Measurements from ENCODE around the gene TRAPPC5.

Gene TRAPPC5

GRCh38 chr19:7722231-7722651, 41.6 kb downstream of the TRAPPC5 start:
- no peak overlapping the region for H3K4me3 ChIP-seq (ENCODE audit: low read length)
- H3K9me2 ChIP-seq (replicated peaks; ENCODE audit: insufficient read depth, low read length), result no peaks in the 10 kb centered on the region
- no peaks in the 10 kb centered on the region for H3K9me3 ChIP-seq (replicated peaks; ENCODE audit: insufficient read depth, low read length)
- no peak overlapping the region for H3K27ac ChIP-seq (ENCODE audit: low read length)
- TF ChIP-seq CTCF (IDR thresholded peaks at IDR 0.05; ENCODE audit: low read length), result no peak
- no peak for TF ChIP-seq EZH2phosphoT487 (IDR thresholded peaks at IDR 0.05; ENCODE audit: low read length)
- TF ChIP-seq EZH2 (optimal IDR thresholded peaks at IDR 0.05; ENCODE audit: low read depth, low read length), result no peak
- no peak overlapping the region for H3K4me2 ChIP-seq (ENCODE audit: low read depth, low read length)
- no peaks in the 10 kb centered on the region for H3K36me3 ChIP-seq (replicated peaks; ENCODE audit: insufficient read depth, low read length)
- H3K4me1 ChIP-seq (ENCODE audit: low read length), result no peaks in the 10 kb centered on the region
- peaks cover 87% of the 10 kb centered on the region for H3K27me3 ChIP-seq (replicated peaks; ENCODE audit: insufficient read depth, low read length)
- H3K79me2 ChIP-seq (ENCODE audit: low read length), result no peaks in the 10 kb centered on the region
- no peaks in the 10 kb centered on the region for H4K20me1 ChIP-seq (ENCODE audit: insufficient read depth, low read length)
- H3F3A ChIP-seq (ENCODE audit: insufficient read depth, low read length), result no peaks in the 10 kb centered on the region
- H2AFZ ChIP-seq (ENCODE audit: low read length), result no peak overlapping the region
- no peak overlapping the region for H3K9ac ChIP-seq (ENCODE audit: low read length)
- DNase-seq, result no peak

GRCh38 chr19:7725791-7726190, 45.2 kb downstream of the TRAPPC5 start:
- Histone ChIP-seq H3F3A (ENCODE audit: insufficient read depth, low read length) (no peaks in the 10 kb centered on the region), H3K9me2 (replicated peaks; ENCODE audit: insufficient read depth, low read length) (no peaks in the 10 kb centered on the region), H3K79me2 (ENCODE audit: low read length) (no peaks in the 10 kb centered on the region), H3K4me1 (ENCODE audit: low read length) (no peaks in the 10 kb centered on the region), H3K4me3 (ENCODE audit: low read length) (no peak overlapping the region), H3K27ac (ENCODE audit: low read length) (no peak overlapping the region), H3K9me3 (replicated peaks; ENCODE audit: insufficient read depth, low read length) (no peaks in the 10 kb centered on the region), H4K20me1 (ENCODE audit: insufficient read depth, low read length) (no peaks in the 10 kb centered on the region), H2AFZ (ENCODE audit: low read length) (no peak overlapping the region), H3K27me3 (replicated peaks; ENCODE audit: insufficient read depth, low read length) (peaks cover 92% of the 10 kb centered on the region), H3K4me2 (ENCODE audit: low read depth, low read length) (no peak overlapping the region), H3K36me3 (replicated peaks; ENCODE audit: insufficient read depth, low read length) (no peaks in the 10 kb centered on the region), H3K9ac (ENCODE audit: low read length) (no peak overlapping the region)
- no peak for DNase-seq
- TF ChIP-seq CTCF (IDR thresholded peaks at IDR 0.05; ENCODE audit: low read length) (no peak), EZH2 (optimal IDR thresholded peaks at IDR 0.05; ENCODE audit: low read depth, low read length) (no peak), EZH2phosphoT487 (IDR thresholded peaks at IDR 0.05; ENCODE audit: low read length) (no peak)

- TF ChIP-seq EZH2phosphoT487 (IDR thresholded peaks at IDR 0.05; ENCODE audit: low read length) (no peak), EZH2 (optimal IDR thresholded peaks at IDR 0.05; ENCODE audit: low read depth, low read length) (no peak), CTCF (IDR thresholded peaks at IDR 0.05; ENCODE audit: low read length) (no peak)
- Histone ChIP-seq H3K27me3 (replicated peaks; ENCODE audit: insufficient read depth, low read length) (peaks cover 91% of the 10 kb centered on the region), H3K4me2 (ENCODE audit: low read depth, low read length) (no peak overlapping the region)
Observed at GRCh38 chr19:7729211-7729610, 48.6 kb downstream of the TRAPPC5 start.

More at GRCh38 chr19:7729211-7729610, 48.6 kb downstream of the TRAPPC5 start:
- H3K36me3 ChIP-seq (replicated peaks; ENCODE audit: insufficient read depth, low read length), result no peaks in the 10 kb centered on the region
- no peaks in the 10 kb centered on the region for H3K79me2 ChIP-seq (ENCODE audit: low read length)
- no peak overlapping the region for H3K4me3 ChIP-seq (ENCODE audit: low read length)
- H3K4me1 ChIP-seq (ENCODE audit: low read length), result no peaks in the 10 kb centered on the region
- no peaks in the 10 kb centered on the region for H3F3A ChIP-seq (ENCODE audit: insufficient read depth, low read length)
- no peaks in the 10 kb centered on the region for H3K9me2 ChIP-seq (replicated peaks; ENCODE audit: insufficient read depth, low read length)
- no peak overlapping the region for H3K27ac ChIP-seq (ENCODE audit: low read length)
- H4K20me1 ChIP-seq (ENCODE audit: insufficient read depth, low read length), result no peaks in the 10 kb centered on the region
- DNase-seq, result no peak
- H3K9me3 ChIP-seq (replicated peaks; ENCODE audit: insufficient read depth, low read length), result no peaks in the 10 kb centered on the region
- no peak overlapping the region for H2AFZ ChIP-seq (ENCODE audit: low read length)
- no peak overlapping the region for H3K9ac ChIP-seq (ENCODE audit: low read length)
